Subcutaneous abdominal adipose tissue (tissue), 5 donors: Measurements from ENCODE around the gene ARRDC1.

Experiments
- H3K27ac ChIP-seq: one replicate; pipeline ENCODE4 v1.7.0; 2013; ENCODE audit warnings: low read depth, mild to moderate bottlenecking, inconsistent platforms, low read length, moderate library complexity
- H3K27me3 ChIP-seq, 5 donors: one replicate each; pipeline ENCODE4 v1.7.0; 2013; ENCODE audit warnings: low read length in 5 of 5, inconsistent platforms in 1 of 5; ENCODE audit not compliant: control insufficient read depth in 5 of 5, insufficient read depth in 4 of 5
- H3K36me3 ChIP-seq, 5 donors: one replicate each; pipeline ENCODE4 v1.7.0; 2013; ENCODE audit warnings: low read length in 5 of 5; ENCODE audit not compliant: control insufficient read depth in 5 of 5, insufficient read depth in 5 of 5
- H3K4me1 ChIP-seq, 5 donors: one replicate each; pipeline ENCODE4 v1.7.0; 2013; ENCODE audit warnings: low read length in 5 of 5, mild to moderate bottlenecking in 3 of 5, moderate library complexity in 1 of 5; ENCODE audit not compliant: control insufficient read depth in 5 of 5, insufficient read depth in 5 of 5
- H3K4me3 ChIP-seq, 5 donors: one replicate each; pipeline ENCODE4 v1.7.0; 2013; ENCODE audit warnings: low read length in 5 of 5, low read depth in 1 of 5
- H3K9ac ChIP-seq, 5 donors: one replicate each; pipeline ENCODE4 v1.7.0; 2013; ENCODE audit warnings: low read length in 5 of 5, mild to moderate bottlenecking in 4 of 5, moderate library complexity in 3 of 5
- H3K9me3 ChIP-seq, 5 donors: one replicate each; pipeline ENCODE4 v1.7.0; 2013; ENCODE audit warnings: low read length in 5 of 5; ENCODE audit not compliant: control insufficient read depth in 5 of 5
- donor health status: healthy.
- donor health status: healthy.
- donor health status: healthy.
- donor health status: healthy.
- donor health status: healthy.

ARRDC1 gene

GRCh38 chr9:137646341-137646740 is 40.9 kb downstream of the ARRDC1 start:
- Histone ChIP-seq H3K9ac (no peak overlapping the region), H3K27ac (no peak overlapping the region), H3K4me3 (no peak overlapping the region), H3K36me3 (peaks cover 0 to 21% (median 10%) of the 10 kb centered on the region in 5 donors), H3K4me1 (peaks cover 0 to 15% (median 5%) of the 10 kb centered on the region in 5 donors), H3K9me3 (no peaks in the 10 kb centered on the region), H3K27me3 (no peaks in the 10 kb centered on the region)

- Histone ChIP-seq H3K36me3 (peaks cover 0 to 25% (median 13%) of the 10 kb centered on the region in 5 donors), H3K27ac (no peak overlapping the region)
These were observed 41.7 kb downstream of the ARRDC1 start for GRCh38 chr9:137647096-137647714.

GRCh38 chr9:137648396-137648795 is 42.9 kb downstream of the ARRDC1 start:
- no peaks in the 10 kb centered on the region for H3K27me3 ChIP-seq
- H3K9me3 ChIP-seq = no peaks in the 10 kb centered on the region
- H3K36me3 ChIP-seq = peaks cover 0 to 22% (median 20%) of the 10 kb centered on the region in 5 donors
- H3K4me3 ChIP-seq = no peak overlapping the region
- no peak overlapping the region for H3K9ac ChIP-seq
- no peak overlapping the region for H3K27ac ChIP-seq
- H3K4me1 ChIP-seq = peaks cover 0 to 15% (median 5%) of the 10 kb centered on the region in 5 donors

More at GRCh38 chr9:137647096-137647714, 41.7 kb downstream of the ARRDC1 start:
- Histone ChIP-seq H3K4me3 (peak overlapping the region in 1 of 5 donors; percentile 45), H3K9ac (no peak overlapping the region), H3K9me3 (no peaks in the 10 kb centered on the region), H3K27me3 (no peaks in the 10 kb centered on the region), H3K4me1 (peaks cover 0 to 15% (median 5%) of the 10 kb centered on the region in 5 donors)

- H3K27me3 ChIP-seq = no peaks in the 10 kb centered on the region
- no peaks in the 10 kb centered on the region for H3K9me3 ChIP-seq
These were observed 44.1 kb downstream of the ARRDC1 start for GRCh38 chr9:137649553-137649952.

GRCh38 chr9:137650259-137650658 is 44.8 kb downstream of the ARRDC1 start:
- no peak overlapping the region for H3K27ac ChIP-seq
- H3K36me3 ChIP-seq = peaks cover 0 to 27% (median 17%) of the 10 kb centered on the region in 5 donors
- no peak overlapping the region for H3K4me3 ChIP-seq
- H3K9me3 ChIP-seq = no peaks in the 10 kb centered on the region
- H3K27me3 ChIP-seq = no peaks in the 10 kb centered on the region
- H3K4me1 ChIP-seq = peaks cover 0 to 15% (median 5%) of the 10 kb centered on the region in 5 donors
- no peak overlapping the region for H3K9ac ChIP-seq

More at GRCh38 chr9:137649553-137649952, 44.1 kb downstream of the ARRDC1 start:
- Histone ChIP-seq H3K4me1 (peaks cover 0 to 15% (median 5%) of the 10 kb centered on the region in 5 donors), H3K27ac (no peak overlapping the region), H3K36me3 (peaks cover 0 to 22% (median 17%) of the 10 kb centered on the region in 5 donors), H3K4me3 (no peak overlapping the region), H3K9ac (no peak overlapping the region)

GRCh38 chr9:137650779-137651178 is 45.3 kb downstream of the ARRDC1 start:
- no peaks in the 10 kb centered on the region for H3K27me3 ChIP-seq
- peaks cover 0 to 32% (median 22%) of the 10 kb centered on the region in 5 donors for H3K36me3 ChIP-seq
- H3K9ac ChIP-seq = no peak overlapping the region
- H3K4me1 ChIP-seq = peaks cover 0 to 15% (median 5%) of the 10 kb centered on the region in 5 donors
- no peak overlapping the region for H3K4me3 ChIP-seq
- no peak overlapping the region for H3K27ac ChIP-seq
- no peaks in the 10 kb centered on the region for H3K9me3 ChIP-seq

- no peak overlapping the region for H3K9ac ChIP-seq
- no peak overlapping the region for H3K4me3 ChIP-seq
These were observed 50.9 kb downstream of the ARRDC1 start for GRCh38 chr9:137656416-137656815.

GRCh38 chr9:137657606-137658005 is 52.1 kb downstream of the ARRDC1 start:
- Histone ChIP-seq H3K4me1 (peaks cover 0 to 10% (median 0%) of the 10 kb centered on the region in 5 donors), H3K27ac (no peak overlapping the region), H3K36me3 (peaks cover 0 to 26% (median 8%) of the 10 kb centered on the region in 5 donors), H3K27me3 (no peaks in the 10 kb centered on the region), H3K9ac (no peak overlapping the region), H3K9me3 (no peaks in the 10 kb centered on the region), H3K4me3 (no peak overlapping the region)

More at GRCh38 chr9:137656416-137656815, 50.9 kb downstream of the ARRDC1 start:
- Histone ChIP-seq H3K27me3 (no peaks in the 10 kb centered on the region), H3K4me1 (peaks cover 0 to 10% (median 0%) of the 10 kb centered on the region in 5 donors), H3K27ac (no peak overlapping the region), H3K36me3 (peaks cover 0 to 35% (median 10%) of the 10 kb centered on the region in 5 donors), H3K9me3 (no peaks in the 10 kb centered on the region)

GRCh38 chr9:137658781-137659180 is 53.3 kb downstream of the ARRDC1 start:
- Histone ChIP-seq H3K9me3 (no peaks in the 10 kb centered on the region), H3K4me3 (no peak overlapping the region), H3K4me1 (peaks cover 0 to 10% (median 0%) of the 10 kb centered on the region in 5 donors), H3K27me3 (no peaks in the 10 kb centered on the region), H3K9ac (no peak overlapping the region), H3K36me3 (peaks cover 4 to 17% (median 8%) of the 10 kb centered on the region in 5 donors), H3K27ac (no peak overlapping the region)

- Histone ChIP-seq H3K9ac (no peak overlapping the region), H3K27ac (no peak overlapping the region), H3K4me3 (no peak overlapping the region), H3K27me3 (no peaks in the 10 kb centered on the region), H3K36me3 (peaks cover 4 to 11% (median 5%) of the 10 kb centered on the region in 5 donors), H3K4me1 (peaks cover 0 to 10% (median 0%) of the 10 kb centered on the region in 5 donors), H3K9me3 (no peaks in the 10 kb centered on the region)
These were observed 54.7 kb downstream of the ARRDC1 start for GRCh38 chr9:137660144-137660543.
